Neural cell (in vitro differentiated cells): ENCODE data around the gene GRK1. TPM values are rescaled to one million over a fixed set of nuclear protein-coding genes. Genes with fewer than 3 reads are reported as not detected.

ENCODE experiments used
- H2AFZ ChIP-seq: fragments of 200-600, 300-800 bp; sonication (generic), shearing (Covaris generic); 2 replicates; pipeline ENCODE4 v1.6.0; 2014; ENCODE audit warnings: low read depth, mild to moderate bottlenecking, antibody characterized with exemption, low read length, moderate library complexity
- H3F3A ChIP-seq: fragments of 200-600 bp; shearing (Covaris generic); 2 replicates; pipeline ENCODE4 v1.6.1; 2016; ENCODE audit warnings: mild to moderate bottlenecking, moderate library complexity, mixed read lengths, antibody characterized with exemption, low read length; ENCODE audit not compliant: insufficient read depth, poor library complexity, severe bottlenecking
- H3K27ac ChIP-seq: fragments of 200-600, 300-800 bp; sonication (generic), shearing (Covaris generic); 2 replicates; pipeline ENCODE4 v1.5.1; 2014; ENCODE audit warnings: mild to moderate bottlenecking, low read length, moderate library complexity
- H3K27me3 ChIP-seq: fragments of 300-800, 200-600 bp; sonication (generic), shearing (Covaris generic); 2 replicates; pipeline ENCODE4 v1.6.0; 2014; ENCODE audit warnings: mild to moderate bottlenecking, low read depth, low read length, moderate library complexity; ENCODE audit not compliant: insufficient read depth
- H3K36me3 ChIP-seq: fragments of 300-800, 200-600 bp; sonication (generic), shearing (Covaris generic); 2 replicates; pipeline ENCODE4 v1.5.1; 2014; ENCODE audit warnings: mild to moderate bottlenecking, antibody characterized with exemption, low read length, moderate library complexity; ENCODE audit not compliant: insufficient read depth
- H3K4me2 ChIP-seq: fragments of 300-800, 200-600 bp; sonication (generic), shearing (Covaris generic); 2 replicates; pipeline ENCODE4 v1.6.0; 2014; ENCODE audit warnings: mild to moderate bottlenecking, low read length
- H3K4me3 ChIP-seq: fragments of 300-800, 200-600 bp; sonication (generic), shearing (Covaris generic); 2 replicates; pipeline ENCODE4 v1.5.1; 2014; ENCODE audit warnings: mild to moderate bottlenecking, low read length, moderate library complexity
- H3K79me2 ChIP-seq: fragments of 200-600 bp; shearing (Covaris generic); replicated peaks from 2 replicates; pipeline ENCODE4 v1.6.0; 2014; ENCODE audit warnings: mild to moderate bottlenecking, low read length, moderate library complexity; ENCODE audit not compliant: insufficient read depth
- H3K9ac ChIP-seq: fragments of 300-800, 200-600 bp; sonication (generic), shearing (Covaris generic); 2 replicates; pipeline ENCODE4 v1.6.1; 2016; ENCODE audit warnings: mild to moderate bottlenecking, low read length, mixed read lengths
- H3K9me2 ChIP-seq: fragments of 200-600 bp; shearing (Covaris generic); 2 replicates; pipeline ENCODE4 v1.6.1; 2016; ENCODE audit warnings: mild to moderate bottlenecking, low read length, mixed read lengths; ENCODE audit not compliant: insufficient read depth
- H3K9me3 ChIP-seq: fragments of 200-600, 300-800 bp; sonication (generic), shearing (Covaris generic); 2 replicates; pipeline ENCODE4 v1.6.1; 2016; ENCODE audit warnings: mild to moderate bottlenecking, mixed run types, low read length, moderate library complexity, mixed read lengths
- H4K20me1 ChIP-seq: fragments of 200-600 bp; shearing (Covaris generic); 2 replicates; pipeline ENCODE4 v1.6.1; 2016; ENCODE audit warnings: mild to moderate bottlenecking, mixed run types; ENCODE audit not compliant: insufficient read depth
- EP300 ChIP-seq: fragments of 450-650 bp; conservative IDR thresholded peaks from 2 replicates; pipeline ENCODE4 v1.6.1; 2014; ENCODE audit warnings: antibody characterized with exemption, mild to moderate bottlenecking, moderate library complexity; ENCODE audit not compliant: poor library complexity, severe bottlenecking
- EZH2 ChIP-seq: fragments of 200-600, 300-800 bp; shearing (Covaris generic), sonication (generic); IDR thresholded peaks from 2 replicates; pipeline ENCODE4 v1.6.1; 2014; ENCODE audit warnings: antibody characterized with exemption, low read length, borderline replicate concordance, mild to moderate bottlenecking; ENCODE audit not compliant: insufficient read depth, poor library complexity, severe bottlenecking
- MXI1 ChIP-seq: fragments of 450-650 bp; conservative IDR thresholded peaks from 2 replicates; pipeline ENCODE4 v1.6.1; 2014; ENCODE audit warnings: antibody characterized with exemption, mild to moderate bottlenecking; ENCODE audit not compliant: poor library complexity, severe bottlenecking
- POLR2AphosphoS5 ChIP-seq: IDR thresholded peaks from 2 replicates; pipeline ENCODE4 v1.6.1; 2012
- RAD21 ChIP-seq: fragments of 450-650 bp; conservative IDR thresholded peaks from 2 replicates; pipeline ENCODE4 v1.6.1; 2014; ENCODE audit warnings: antibody characterized with exemption, mild to moderate bottlenecking, moderate library complexity
- SMC3 ChIP-seq: fragments of 450-650 bp; conservative IDR thresholded peaks from 2 replicates; pipeline ENCODE4 v1.6.1; 2014; ENCODE audit warnings: antibody characterized with exemption, mild to moderate bottlenecking, moderate library complexity; ENCODE audit not compliant: poor library complexity
- TAF1 ChIP-seq: IDR thresholded peaks from 2 replicates; pipeline ENCODE4 v1.6.1; 2012; ENCODE audit warnings: low read depth
- polyA plus RNA-seq: library from polyadenylated mRNA; depleted of rRNA; stranded (reverse); fragments of >200 nt; gene quantifications from 2 replicates; pipeline ENCODE4 v1.2.3, GENCODE V29; 2014
- TF ChIP-seq, protein P1 (sequence below): IDR thresholded peaks from 2 replicates; pipeline ENCODE4 v1.6.1; 2012; ENCODE audit warnings: borderline replicate concordance
- TF ChIP-seq, protein P2 (sequence below): fragments of 450-650 bp; IDR thresholded peaks from 2 replicates; pipeline ENCODE4 v1.5.1; 2014; ENCODE audit warnings: antibody characterized with exemption, mild to moderate bottlenecking, moderate library complexity; ENCODE audit not compliant: poor library complexity, severe bottlenecking

Gene GRK1
- polyA plus RNA-seq, 1 donor from 2014 or later, result 0.06 TPM

DNA sequence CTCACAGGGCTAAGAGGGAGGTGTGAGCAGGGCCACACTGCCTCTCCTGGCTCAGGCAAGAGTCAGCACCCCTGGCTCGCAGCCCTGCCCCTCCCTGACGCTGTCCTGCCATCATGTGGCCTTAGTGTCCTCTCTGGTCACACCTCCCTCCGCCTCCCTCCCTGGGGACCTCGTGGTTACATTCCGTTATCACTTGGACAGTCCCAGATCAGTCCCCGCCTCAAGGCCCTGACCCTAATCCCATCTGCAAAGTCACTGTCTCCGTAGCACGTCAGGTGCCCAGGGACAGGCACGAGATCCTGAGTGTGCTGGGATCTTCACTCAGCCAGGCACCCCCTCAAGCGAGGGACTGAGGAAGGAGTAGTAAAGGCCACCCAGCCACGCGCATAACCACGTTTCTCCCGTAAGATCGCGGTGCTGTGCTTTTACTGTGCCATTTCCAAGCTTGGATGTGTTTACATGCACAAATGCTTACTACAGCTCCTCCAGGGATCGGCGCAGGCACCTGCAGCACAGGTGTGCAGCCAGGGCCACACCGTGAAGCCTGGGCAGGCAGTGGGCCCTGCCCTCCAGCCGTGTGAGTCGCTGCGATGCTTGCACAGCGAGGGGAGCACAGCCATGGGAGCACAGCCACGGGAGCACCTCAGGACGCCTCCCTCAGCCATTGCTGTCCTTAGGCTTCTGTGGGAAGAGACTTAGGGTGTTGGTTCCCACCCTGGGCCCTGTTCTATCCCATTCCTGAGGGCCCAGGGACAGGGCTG is 81.3 kb downstream of the GRK1 start:
- no peak overlapping the region for H3K4me2 ChIP-seq
- no peaks in the 10 kb centered on the region for H3K9me3 ChIP-seq
- no peaks in the 10 kb centered on the region for H3K36me3 ChIP-seq
- H3K79me2 ChIP-seq, result no peaks in the 10 kb centered on the region
- H4K20me1 ChIP-seq, result no peaks in the 10 kb centered on the region
- H3K27ac ChIP-seq, result no peak overlapping the region
- H3K9me2 ChIP-seq, result no peaks in the 10 kb centered on the region
- H3K27me3 ChIP-seq, result no peaks in the 10 kb centered on the region
- no peak for TF ChIP-seq POLR2AphosphoS5
- TF ChIP-seq RAD21, result no peak
- TF ChIP-seq TAF1, result no peak
- TF ChIP-seq EP300, result no peak
- no peak for TF ChIP-seq SMC3
- no peak for TF ChIP-seq EZH2
- TF ChIP-seq, protein P1, sequence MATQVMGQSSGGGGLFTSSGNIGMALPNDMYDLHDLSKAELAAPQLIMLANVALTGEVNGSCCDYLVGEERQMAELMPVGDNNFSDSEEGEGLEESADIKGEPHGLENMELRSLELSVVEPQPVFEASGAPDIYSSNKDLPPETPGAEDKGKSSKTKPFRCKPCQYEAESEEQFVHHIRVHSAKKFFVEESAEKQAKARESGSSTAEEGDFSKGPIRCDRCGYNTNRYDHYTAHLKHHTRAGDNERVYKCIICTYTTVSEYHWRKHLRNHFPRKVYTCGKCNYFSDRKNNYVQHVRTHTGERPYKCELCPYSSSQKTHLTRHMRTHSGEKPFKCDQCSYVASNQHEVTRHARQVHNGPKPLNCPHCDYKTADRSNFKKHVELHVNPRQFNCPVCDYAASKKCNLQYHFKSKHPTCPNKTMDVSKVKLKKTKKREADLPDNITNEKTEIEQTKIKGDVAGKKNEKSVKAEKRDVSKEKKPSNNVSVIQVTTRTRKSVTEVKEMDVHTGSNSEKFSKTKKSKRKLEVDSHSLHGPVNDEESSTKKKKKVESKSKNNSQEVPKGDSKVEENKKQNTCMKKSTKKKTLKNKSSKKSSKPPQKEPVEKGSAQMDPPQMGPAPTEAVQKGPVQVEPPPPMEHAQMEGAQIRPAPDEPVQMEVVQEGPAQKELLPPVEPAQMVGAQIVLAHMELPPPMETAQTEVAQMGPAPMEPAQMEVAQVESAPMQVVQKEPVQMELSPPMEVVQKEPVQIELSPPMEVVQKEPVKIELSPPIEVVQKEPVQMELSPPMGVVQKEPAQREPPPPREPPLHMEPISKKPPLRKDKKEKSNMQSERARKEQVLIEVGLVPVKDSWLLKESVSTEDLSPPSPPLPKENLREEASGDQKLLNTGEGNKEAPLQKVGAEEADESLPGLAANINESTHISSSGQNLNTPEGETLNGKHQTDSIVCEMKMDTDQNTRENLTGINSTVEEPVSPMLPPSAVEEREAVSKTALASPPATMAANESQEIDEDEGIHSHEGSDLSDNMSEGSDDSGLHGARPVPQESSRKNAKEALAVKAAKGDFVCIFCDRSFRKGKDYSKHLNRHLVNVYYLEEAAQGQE, result no peak
- TF ChIP-seq, protein P2, sequence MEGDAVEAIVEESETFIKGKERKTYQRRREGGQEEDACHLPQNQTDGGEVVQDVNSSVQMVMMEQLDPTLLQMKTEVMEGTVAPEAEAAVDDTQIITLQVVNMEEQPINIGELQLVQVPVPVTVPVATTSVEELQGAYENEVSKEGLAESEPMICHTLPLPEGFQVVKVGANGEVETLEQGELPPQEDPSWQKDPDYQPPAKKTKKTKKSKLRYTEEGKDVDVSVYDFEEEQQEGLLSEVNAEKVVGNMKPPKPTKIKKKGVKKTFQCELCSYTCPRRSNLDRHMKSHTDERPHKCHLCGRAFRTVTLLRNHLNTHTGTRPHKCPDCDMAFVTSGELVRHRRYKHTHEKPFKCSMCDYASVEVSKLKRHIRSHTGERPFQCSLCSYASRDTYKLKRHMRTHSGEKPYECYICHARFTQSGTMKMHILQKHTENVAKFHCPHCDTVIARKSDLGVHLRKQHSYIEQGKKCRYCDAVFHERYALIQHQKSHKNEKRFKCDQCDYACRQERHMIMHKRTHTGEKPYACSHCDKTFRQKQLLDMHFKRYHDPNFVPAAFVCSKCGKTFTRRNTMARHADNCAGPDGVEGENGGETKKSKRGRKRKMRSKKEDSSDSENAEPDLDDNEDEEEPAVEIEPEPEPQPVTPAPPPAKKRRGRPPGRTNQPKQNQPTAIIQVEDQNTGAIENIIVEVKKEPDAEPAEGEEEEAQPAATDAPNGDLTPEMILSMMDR, result no peak
- TF ChIP-seq MXI1, result no peak
- H2AFZ ChIP-seq, result no peak overlapping the region
- H3F3A ChIP-seq, result no peaks in the 10 kb centered on the region
- H3K4me3 ChIP-seq, result no peak overlapping the region
- H3K9ac ChIP-seq, result no peak overlapping the region

DNA sequence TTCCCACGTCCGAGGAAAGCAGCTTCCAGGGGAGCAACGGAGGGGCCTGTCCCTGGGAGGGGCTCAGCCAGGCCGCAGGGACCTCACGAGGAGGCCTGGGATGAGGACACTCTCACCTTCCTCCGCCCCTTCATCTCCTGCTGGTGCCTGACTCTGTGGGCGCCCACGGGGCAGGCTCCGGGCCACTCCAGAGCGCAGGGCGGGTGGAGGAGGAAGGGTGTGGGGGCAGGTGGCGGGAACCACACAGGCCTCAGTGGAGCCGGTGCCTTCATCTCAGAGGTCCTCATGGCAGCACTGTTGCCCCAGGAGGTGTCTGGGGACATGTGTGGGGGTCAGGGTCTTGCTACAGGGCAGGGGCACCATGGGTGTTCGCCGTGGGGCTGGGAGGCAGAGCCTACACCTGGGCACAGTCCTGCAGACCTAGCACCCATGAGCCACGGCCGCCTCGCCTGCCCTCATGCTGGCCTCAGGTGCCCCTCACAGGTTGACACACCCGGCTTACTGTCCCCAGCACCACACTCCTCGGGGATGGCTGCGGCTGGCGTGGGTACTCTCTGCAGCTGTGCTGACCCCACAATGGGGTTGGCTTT is 81.9 kb downstream of the GRK1 start:
- Histone ChIP-seq H3K79me2 (no peaks in the 10 kb centered on the region), H3K9me2 (no peaks in the 10 kb centered on the region), H2AFZ (no peak overlapping the region), H3K9ac (no peak overlapping the region), H4K20me1 (no peaks in the 10 kb centered on the region), H3K36me3 (no peaks in the 10 kb centered on the region), H3K4me3 (no peak overlapping the region), H3K9me3 (no peaks in the 10 kb centered on the region), H3F3A (no peaks in the 10 kb centered on the region), H3K27ac (no peak overlapping the region), H3K27me3 (no peaks in the 10 kb centered on the region), H3K4me2 (no peak overlapping the region)
- TF ChIP-seq MXI1, result no peak
- TF ChIP-seq EZH2, result no peak
- no peak for TF ChIP-seq POLR2AphosphoS5
- TF ChIP-seq, protein P2, result no peak
